Endodermal cell (in vitro differentiated cells): ENCODE measurements around the gene PLSCR2. TPM values are rescaled to one million over a fixed set of nuclear protein-coding genes. Genes with fewer than 3 reads are reported as not detected.

ENCODE experiments used
- DNase-seq: peaks from one replicate; pipeline ENCODE4 v3.0.0-alpha.2; 2017
- H3K27ac ChIP-seq: 2 replicates; pipeline ENCODE4 v1.5.1; 2013; ENCODE audit warnings: mild to moderate bottlenecking, low read depth, low read length, moderate library complexity
- H3K27me3 ChIP-seq: 2 replicates; pipeline ENCODE4 v1.6.1; 2013; ENCODE audit warnings: mild to moderate bottlenecking, low read length, moderate library complexity; ENCODE audit not compliant: insufficient read depth, control insufficient read depth, poor library complexity, severe bottlenecking
- H3K36me3 ChIP-seq: 2 replicates; pipeline ENCODE4 v1.7.0; 2013; ENCODE audit warnings: mild to moderate bottlenecking, low read length, moderate library complexity; ENCODE audit not compliant: control insufficient read depth, insufficient read depth
- H3K4me1 ChIP-seq: one replicate; pipeline ENCODE4 v1.7.0; 2013; ENCODE audit warnings: low read length; ENCODE audit not compliant: control insufficient read depth, insufficient read depth
- H3K4me3 ChIP-seq: 2 replicates; pipeline ENCODE4 v1.5.1; 2013; ENCODE audit warnings: mild to moderate bottlenecking, low read length, moderate library complexity
- H3K9ac ChIP-seq: 2 replicates; pipeline ENCODE4 v1.6.1; 2013; ENCODE audit warnings: mild to moderate bottlenecking, low read length, moderate library complexity; ENCODE audit not compliant: poor library complexity, severe bottlenecking; ENCODE audit errors: extremely low read depth
- H3K9me3 ChIP-seq: 2 replicates; pipeline ENCODE4 v1.6.1; 2013; ENCODE audit warnings: mild to moderate bottlenecking, low read length, moderate library complexity; ENCODE audit not compliant: control insufficient read depth
- H3K27ac Mint-ChIP-seq: 2 replicates; pipeline ENCODE4 v1.8.0; 2020; ENCODE audit warnings: mixed read lengths
- H3K27me3 Mint-ChIP-seq: 2 replicates; pipeline ENCODE4 v1.8.0; 2021; ENCODE audit warnings: mild to moderate bottlenecking, mixed read lengths; ENCODE audit not compliant: insufficient read depth
- H3K36me3 Mint-ChIP-seq: 2 replicates; pipeline ENCODE4 v1.8.0; 2020; ENCODE audit warnings: low read depth, mixed read lengths
- H3K4me1 Mint-ChIP-seq: 2 replicates; pipeline ENCODE4 v1.8.0; 2020; ENCODE audit warnings: mixed read lengths
- H3K4me3 Mint-ChIP-seq: 2 replicates; pipeline ENCODE4 v1.8.0; 2020; ENCODE audit warnings: mild to moderate bottlenecking, moderate library complexity, mixed read lengths
- H3K9me3 Mint-ChIP-seq: 2 replicates; pipeline ENCODE4 v1.8.0; 2020; ENCODE audit warnings: mild to moderate bottlenecking, mixed read lengths
- CTCF ChIP-seq: fragments of 200-600 bp; sonication (generic); conservative IDR thresholded peaks from 2 replicates; pipeline ENCODE4 v1.5.0; 2021; ENCODE audit warnings: antibody characterized with exemption, mild to moderate bottlenecking
- WGBS, 2 experiments: methylation state at CpG; one replicate each; pipeline versions ENCODE4 v1.1.5 to v1.1.7; 2013; ENCODE audit warnings: missing lambda C conversion rate in 2 of 2, mixed read lengths in 1 of 2; ENCODE audit not compliant: insufficient coverage in 1 of 2, insufficient read length in 1 of 2; 5-methylcytosine and 5-hydroxymethylcytosine counted together
- total RNA-seq, 2 donors: library from RNA; stranded (reverse); fragmentation: NEBNext Ultra II Directional in 1 of 2; extraction: Animal tissue kit (Norgen Biotek cat#: 25700) in 1 of 2; gene quantifications; 2 replicates in 1 of 2; 3 replicates in 1 of 2; pipeline ENCODE4 v1.2.1, GENCODE V29; 2021

PLSCR2 gene
- total RNA-seq, 2 donors from 2014 or later, result 3.0 to 17.7 TPM

- Mint-ChIP-seq H3K4me3 (no peak overlapping the region), H3K9me3 (peaks cover 5% of the 10 kb centered on the region), H3K27ac (no peak overlapping the region), H3K4me1 (peaks cover 2% of the 10 kb centered on the region), H3K27me3 (no peaks in the 10 kb centered on the region), H3K36me3 (no peaks in the 10 kb centered on the region)
- Histone ChIP-seq H3K27me3 (no peaks in the 10 kb centered on the region), H3K36me3 (no peaks in the 10 kb centered on the region), H3K27ac (no peak overlapping the region), H3K4me1 (no peaks in the 10 kb centered on the region), H3K9me3 (no peaks in the 10 kb centered on the region), H3K4me3 (no peak overlapping the region), H3K9ac (no peak overlapping the region)
- WGBS, 2 experiments, result 100% methylated on average over 1 of the region's 1 CpG; no CpG with 5 or more reads in 1 of the 2 experiments
- no peak for TF ChIP-seq CTCF
- no peak for DNase-seq
Observed at GRCh38 chr3:146471012-146471411, 1.7 kb upstream of the PLSCR2 start.

- Histone ChIP-seq H3K9ac (no peak overlapping the region), H3K9me3 (no peaks in the 10 kb centered on the region), H3K4me3 (no peak overlapping the region), H3K27ac (no peak overlapping the region), H3K27me3 (no peaks in the 10 kb centered on the region), H3K36me3 (no peaks in the 10 kb centered on the region), H3K4me1 (no peaks in the 10 kb centered on the region)
- H3K27me3 Mint-ChIP-seq, result no peaks in the 10 kb centered on the region
- TF ChIP-seq CTCF, result no peak
- no peak for DNase-seq
- no peaks in the 10 kb centered on the region for H3K36me3 Mint-ChIP-seq
- H3K4me3 Mint-ChIP-seq, result peak overlapping the region; percentile 55
- peaks cover 5% of the 10 kb centered on the region for H3K9me3 Mint-ChIP-seq
- H3K4me1 Mint-ChIP-seq, result peaks cover 2% of the 10 kb centered on the region
- H3K27ac Mint-ChIP-seq, result peak overlapping the region; percentile 52
- WGBS, 2 experiments, result 88 to 100% methylated on average over 1 to 8 of the region's 9 CpGs
Observed at GRCh38 chr3:146470425-146470990, 1.1 kb upstream of the PLSCR2 start.

GRCh38 chr3:146468671-146469149 is 651 bp downstream of the PLSCR2 start:
- no peaks in the 10 kb centered on the region for H3K4me1 ChIP-seq
- H3K27me3 Mint-ChIP-seq, result no peaks in the 10 kb centered on the region
- no peak for DNase-seq
- no peak overlapping the region for H3K4me3 ChIP-seq
- WGBS, 2 experiments, result 91 to 95% methylated on average over 10 of the region's 10 CpGs
- H3K27ac Mint-ChIP-seq, result no peak overlapping the region
- H3K36me3 ChIP-seq, result no peaks in the 10 kb centered on the region
- no peaks in the 10 kb centered on the region for H3K9me3 ChIP-seq
- H3K27ac ChIP-seq, result no peak overlapping the region
- no peak overlapping the region for H3K9ac ChIP-seq
- H3K9me3 Mint-ChIP-seq, result peaks cover 5% of the 10 kb centered on the region
- H3K4me1 Mint-ChIP-seq, result no peaks in the 10 kb centered on the region
- H3K4me3 Mint-ChIP-seq, result peak overlapping the region; percentile 55
- no peaks in the 10 kb centered on the region for H3K36me3 Mint-ChIP-seq
- TF ChIP-seq CTCF, result no peak
- H3K27me3 ChIP-seq, result no peaks in the 10 kb centered on the region
